ENCODE data around the gene ACTN4.

- TF ChIP-seq POLR2AphosphoS5 (IDR thresholded peaks at IDR 0.05; ENCODE audit: low read length) (no peak), ESRRA (IDR thresholded peaks at IDR 0.05; ENCODE audit: low read length) (no peak), TCF12 (IDR thresholded peaks at IDR 0.05; ENCODE audit: low read depth, low read length) (no peak), RFX5 (IDR thresholded peaks at IDR 0.05; ENCODE audit: low read depth, low read length) (no peak), RUNX3 (IDR thresholded peaks at IDR 0.05; ENCODE audit: low read length) (no peak), HDAC6 (IDR thresholded peaks at IDR 0.05; ENCODE audit: unreplicated experiment) (no peak)
- TF ChIP-seq, protein P1, sequence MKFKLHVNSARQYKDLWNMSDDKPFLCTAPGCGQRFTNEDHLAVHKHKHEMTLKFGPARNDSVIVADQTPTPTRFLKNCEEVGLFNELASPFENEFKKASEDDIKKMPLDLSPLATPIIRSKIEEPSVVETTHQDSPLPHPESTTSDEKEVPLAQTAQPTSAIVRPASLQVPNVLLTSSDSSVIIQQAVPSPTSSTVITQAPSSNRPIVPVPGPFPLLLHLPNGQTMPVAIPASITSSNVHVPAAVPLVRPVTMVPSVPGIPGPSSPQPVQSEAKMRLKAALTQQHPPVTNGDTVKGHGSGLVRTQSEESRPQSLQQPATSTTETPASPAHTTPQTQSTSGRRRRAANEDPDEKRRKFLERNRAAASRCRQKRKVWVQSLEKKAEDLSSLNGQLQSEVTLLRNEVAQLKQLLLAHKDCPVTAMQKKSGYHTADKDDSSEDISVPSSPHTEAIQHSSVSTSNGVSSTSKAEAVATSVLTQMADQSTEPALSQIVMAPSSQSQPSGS (IDR thresholded peaks at IDR 0.05; ENCODE audit: low read length) = no peak
- TF ChIP-seq, protein P2, sequence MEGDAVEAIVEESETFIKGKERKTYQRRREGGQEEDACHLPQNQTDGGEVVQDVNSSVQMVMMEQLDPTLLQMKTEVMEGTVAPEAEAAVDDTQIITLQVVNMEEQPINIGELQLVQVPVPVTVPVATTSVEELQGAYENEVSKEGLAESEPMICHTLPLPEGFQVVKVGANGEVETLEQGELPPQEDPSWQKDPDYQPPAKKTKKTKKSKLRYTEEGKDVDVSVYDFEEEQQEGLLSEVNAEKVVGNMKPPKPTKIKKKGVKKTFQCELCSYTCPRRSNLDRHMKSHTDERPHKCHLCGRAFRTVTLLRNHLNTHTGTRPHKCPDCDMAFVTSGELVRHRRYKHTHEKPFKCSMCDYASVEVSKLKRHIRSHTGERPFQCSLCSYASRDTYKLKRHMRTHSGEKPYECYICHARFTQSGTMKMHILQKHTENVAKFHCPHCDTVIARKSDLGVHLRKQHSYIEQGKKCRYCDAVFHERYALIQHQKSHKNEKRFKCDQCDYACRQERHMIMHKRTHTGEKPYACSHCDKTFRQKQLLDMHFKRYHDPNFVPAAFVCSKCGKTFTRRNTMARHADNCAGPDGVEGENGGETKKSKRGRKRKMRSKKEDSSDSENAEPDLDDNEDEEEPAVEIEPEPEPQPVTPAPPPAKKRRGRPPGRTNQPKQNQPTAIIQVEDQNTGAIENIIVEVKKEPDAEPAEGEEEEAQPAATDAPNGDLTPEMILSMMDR (IDR thresholded peaks at IDR 0.05 in 2 of 3, conservative IDR thresholded peaks at IDR 0.05 in 1 of 3; ENCODE audit: control insufficient read depth in 2 of 3, extremely low read depth in 1 of 3, insufficient read depth in 1 of 3, low read depth in 3 of 3, low read length in 3 of 3) = no peak
Measured at GRCh38 chr19:38649305-38650171, 2.1 kb downstream of the ACTN4 start.

Data from GM12878 (cell line).